Measurements from ENCODE around the gene CLN6. TPM values are rescaled to one million over a fixed set of nuclear protein-coding genes. Genes with fewer than 3 reads are reported as not detected.

CLN6 gene
- total and polyA plus RNA-seq, 2 of the 4 experiments (the other 2 are of a cell fraction): 6.5 to 31.9 TPM

DNA sequence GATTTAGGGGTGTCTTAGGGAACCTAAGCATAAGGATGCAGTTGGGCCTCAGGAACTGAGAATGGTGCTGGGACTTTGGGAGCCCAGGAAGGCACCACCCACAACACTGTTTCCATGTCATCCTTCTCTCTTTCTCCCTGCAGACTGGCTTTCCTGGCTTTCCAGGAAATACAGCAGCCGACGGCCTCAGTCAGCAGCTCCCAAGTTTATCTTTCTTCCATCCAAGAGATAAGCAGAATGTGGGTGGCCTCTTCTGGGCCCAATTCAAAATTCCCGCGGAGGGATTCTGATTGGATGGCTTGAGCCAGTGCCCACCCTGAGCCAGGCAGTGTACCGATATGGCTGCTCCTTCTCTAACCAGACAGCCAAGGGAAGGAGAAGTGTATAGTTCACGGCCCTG lies 4.5 kb upstream of the CLN6 start:
- peak overlapping the region in 1 of 2 experiments; percentile 82; a peak in 2 of 4 replicates for H4K8ac ChIP-seq (ENCODE audit: low read depth in 2 of 2, low read length in 2 of 2)
- no CpG with 5 or more reads among the region's 6 CpGs for WGBS, 2 experiments (ENCODE audit: extremely low coverage in 2 of 2, insufficient read length in 1 of 2)
- H3K79me1 ChIP-seq (ENCODE audit: low read depth in 1 of 2, low read length in 2 of 2): peaks cover 0 to under 1% of the 10 kb centered on the region in 2 experiments; a peak in 1 of 4 replicates
- no peaks in the 10 kb centered on the region for H3K36me3 ChIP-seq (ENCODE audit: control insufficient read depth, insufficient read depth, low read length)
- H3K9ac ChIP-seq (ENCODE audit: low read depth, low read length): no peak overlapping the region
- ATAC-seq (ENCODE audit: low read depth): peak; percentile 12; the same call in 1 of the 2 replicates
- no peaks in the 10 kb centered on the region for H3K9me3 ChIP-seq (ENCODE audit: control insufficient read depth, insufficient read depth, low read length)
- no peak overlapping the region for H2BK20ac ChIP-seq (ENCODE audit: low read depth, low read length)
- no peak overlapping the region for H4K5ac ChIP-seq (ENCODE audit: low read depth, low read length)
- POLR2A ChIA-PET (ENCODE audit: unreplicated experiment): no interaction called here
- H3K27me3 ChIP-seq (ENCODE audit: control insufficient read depth, insufficient read depth, low read length): no peaks in the 10 kb centered on the region
- peak overlapping the region; percentile 63; the same call in 1 of the 2 replicates for H3K14ac ChIP-seq (replicated peaks; ENCODE audit: low read depth, low read length)
- H3K4me2 ChIP-seq (ENCODE audit: low read depth, low read length): peak overlapping the region; percentile 23
- H4K91ac ChIP-seq (ENCODE audit: insufficient read depth, low read depth, low read length): peak overlapping the region; percentile 18; the same call in 1 of the 2 replicates
- H2AFZ ChIP-seq (replicated peaks; ENCODE audit: low read length, poor library complexity): peak overlapping the region; percentile 68
- H4K20me1 ChIP-seq (ENCODE audit: insufficient read depth, low read length): no peaks in the 10 kb centered on the region
- in situ Hi-C loops (cut with MboI; ENCODE audit: low sequenced_read_pairs) (no loop called here), intact Hi-C loops (cut with micrococcal nuclease) (no loop called here), dilution Hi-C loops (cut with HindIII; ENCODE audit: low sequenced_read_pairs, unreplicated experiment) (no loop called here)
- peaks cover 6% of the 10 kb centered on the region for H3K9me1 ChIP-seq (ENCODE audit: insufficient read depth, low read length)
- H2BK15ac ChIP-seq (ENCODE audit: low read depth, low read length): no peak overlapping the region; the same call in 2 of the 3 replicates
- H2AK9ac ChIP-seq (replicated peaks; ENCODE audit: low read depth, low read length, poor library complexity): peak overlapping the region; percentile 71
- peak overlapping the region; percentile 16 for H2BK120ac ChIP-seq (ENCODE audit: low read depth, low read length)
- CTCF ChIA-PET: no interaction called here
- H3K18ac ChIP-seq (ENCODE audit: low read depth, low read length): no peak overlapping the region
- DNase-seq: peak; percentile 33
- no peak overlapping the region; the same call in 1 of the 2 replicates for H3K56ac ChIP-seq (ENCODE audit: extremely low read depth, insufficient read depth, low read length)
- H3K4me3 ChIP-seq (ENCODE audit: insufficient read depth, low read depth, low read length): no peak overlapping the region
- no TSS peak for BruUV-seq (replicated peaks)
- H3K27ac ChIP-seq (ENCODE audit: insufficient read depth, low read length): no peak overlapping the region
- no peak overlapping the region for H3K4ac ChIP-seq (ENCODE audit: low read depth, low read length)
- TF ChIP-seq MXI1 (IDR thresholded peaks at IDR 0.05; ENCODE audit: borderline replicate concordance, low read depth, low read length): peak; percentile 35; the same call in 1 of the 2 replicates
- no peak for TF ChIP-seq NFE2L2 (IDR thresholded peaks at IDR 0.05; ENCODE audit: low read depth, low read length)
- TF ChIP-seq RFX5 (IDR thresholded peaks at IDR 0.05; ENCODE audit: low read depth, low read length): no peak
- H3K4me1 ChIP-seq (ENCODE audit: control insufficient read depth, insufficient read depth, low read length): no peaks in the 10 kb centered on the region
- no peak overlapping the region for H3K23ac ChIP-seq (ENCODE audit: low read depth, low read length)
- no peak overlapping the region for H2BK5ac ChIP-seq (ENCODE audit: low read depth, low read length, poor library complexity, severe bottlenecking)
- no peak overlapping the region for H2AK5ac ChIP-seq (ENCODE audit: low read depth, low read length)
